ENCODE measurements around the gene ZNF319. TPM values are rescaled to one million over a fixed set of nuclear protein-coding genes. Genes with fewer than 3 reads are reported as not detected.

The ZNF319 gene
- total RNA-seq, 2 experiments from 2014 or later: 5.6 to 7.0 TPM

DNA sequence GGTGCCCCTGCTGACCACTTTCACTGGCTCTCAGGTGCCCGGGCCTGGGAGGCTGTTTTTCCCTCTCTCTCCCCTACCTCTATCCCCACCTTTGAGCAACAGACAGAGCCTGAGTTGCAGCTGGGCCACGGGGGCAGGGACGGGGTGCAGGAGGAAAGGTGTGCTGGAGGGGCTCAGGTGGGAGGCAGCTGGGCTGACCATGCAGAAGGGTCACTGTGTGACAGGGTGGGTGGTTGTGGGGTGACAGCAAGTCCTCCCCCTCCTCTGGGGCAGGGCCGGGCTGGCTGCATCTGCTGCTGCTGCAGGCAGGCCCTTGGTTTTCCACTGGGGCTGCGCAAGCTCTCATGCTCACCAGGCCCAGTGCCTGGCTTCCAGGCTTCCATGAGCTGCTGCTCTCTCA, 6.6 kb downstream of the ZNF319 start:
- ChIA-PET CTCF (interaction anchor here (0.6 to 2.5 kb wide), 4 partner anchors 10 to 342 kb away, joined by 3 to 7 read pairs (median 3); no protein-coding TSS in a partner anchor), POLR2A (interaction anchor here (0.6 kb wide), 1 partner anchor 14 kb away, joined by 3 read pairs; no protein-coding TSS in a partner anchor)
- no peak for DNase-seq
- intact Hi-C loops (cut with micrococcal nuclease): no loop called here
- peaks cover 35% of the 10 kb centered on the region for H3K4me1 Mint-ChIP-seq (ENCODE audit: low read depth)
- ATAC-seq: no peak
- TF ChIP-seq CTCF (IDR thresholded peaks at IDR 0.05): no peak
- H3K27me3 Mint-ChIP-seq: no peaks in the 10 kb centered on the region
- H3K27ac Mint-ChIP-seq: no peak overlapping the region
- peaks cover 8% of the 10 kb centered on the region for H3K36me3 Mint-ChIP-seq (ENCODE audit: low read depth)
- no peak overlapping the region for H3K4me3 Mint-ChIP-seq
- H3K9me3 Mint-ChIP-seq: no peaks in the 10 kb centered on the region

GRCh38 chr16:57993438-57993837, 7.0 kb downstream of the ZNF319 start:
- H3K36me3 Mint-ChIP-seq (ENCODE audit: low read depth): peaks cover 8% of the 10 kb centered on the region
- no peak overlapping the region for H3K27ac Mint-ChIP-seq
- no peaks in the 10 kb centered on the region for H3K27me3 Mint-ChIP-seq
- H3K4me3 Mint-ChIP-seq: no peak overlapping the region
- no peak for TF ChIP-seq CTCF (IDR thresholded peaks at IDR 0.05)
- DNase-seq (no peak), ATAC-seq (no peak)
- intact Hi-C loops (cut with micrococcal nuclease): no loop called here
- no peaks in the 10 kb centered on the region for H3K9me3 Mint-ChIP-seq
- ChIA-PET POLR2A (interaction anchor here (0.6 kb wide), 1 partner anchor 14 kb away, joined by 3 read pairs; no protein-coding TSS in a partner anchor), CTCF (interaction anchor here (0.6 to 2.5 kb wide), 4 partner anchors 11 to 343 kb away, joined by 3 to 7 read pairs (median 3); no protein-coding TSS in a partner anchor)
- peaks cover 30% of the 10 kb centered on the region for H3K4me1 Mint-ChIP-seq (ENCODE audit: low read depth)

DNA sequence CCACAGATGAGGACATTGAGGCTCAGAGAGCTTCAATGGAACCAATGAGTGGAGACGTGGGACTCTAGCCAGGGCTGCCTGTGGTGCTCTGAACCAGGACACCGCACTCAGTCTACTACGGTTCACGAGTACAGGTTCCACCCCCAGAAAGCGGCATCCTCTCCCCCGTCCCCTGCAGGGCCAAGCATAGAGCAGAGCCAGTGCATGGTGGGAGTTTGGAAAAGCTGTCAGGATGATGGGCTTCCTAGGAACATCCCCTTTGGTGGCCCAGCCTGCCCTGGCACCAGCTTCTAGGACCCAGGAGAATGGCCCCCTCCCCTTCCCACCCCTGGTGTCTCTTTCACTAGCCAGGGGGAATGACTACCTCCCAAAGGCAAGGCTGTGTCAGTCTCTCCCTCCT, 8.4 kb downstream of the ZNF319 start:
- ChIA-PET CTCF (interaction anchor here (1.6 kb wide), 1 partner anchor 401 kb away, joined by 3 read pairs; no protein-coding TSS in a partner anchor), POLR2A (interaction anchor here (0.9 kb wide), 1 partner anchor 85 kb away, joined by 3 read pairs; no protein-coding TSS in a partner anchor)
- intact Hi-C loops (cut with micrococcal nuclease): no loop called here
- no peaks in the 10 kb centered on the region for H3K27me3 Mint-ChIP-seq
- H3K4me3 Mint-ChIP-seq: no peak overlapping the region
- TF ChIP-seq CTCF (IDR thresholded peaks at IDR 0.05): no peak
- ATAC-seq: no peak
- peaks cover 19% of the 10 kb centered on the region for H3K4me1 Mint-ChIP-seq (ENCODE audit: low read depth)
- H3K36me3 Mint-ChIP-seq (ENCODE audit: low read depth): peaks cover 2% of the 10 kb centered on the region
- H3K27ac Mint-ChIP-seq: no peak overlapping the region
- DNase-seq: no peak
- H3K9me3 Mint-ChIP-seq: no peaks in the 10 kb centered on the region

- ATAC-seq: no peak
- POLR2A ChIA-PET: interaction anchor here (0.9 kb wide), 1 partner anchor 85 kb away, joined by 3 read pairs; no protein-coding TSS in a partner anchor
- H3K27ac Mint-ChIP-seq: no peak overlapping the region
- peaks cover 2% of the 10 kb centered on the region for H3K36me3 Mint-ChIP-seq (ENCODE audit: low read depth)
- H3K4me1 Mint-ChIP-seq (ENCODE audit: low read depth): peaks cover 18% of the 10 kb centered on the region
- no peak overlapping the region for H3K4me3 Mint-ChIP-seq
- no peaks in the 10 kb centered on the region for H3K27me3 Mint-ChIP-seq
- no peak for TF ChIP-seq CTCF (IDR thresholded peaks at IDR 0.05)
- no peaks in the 10 kb centered on the region for H3K9me3 Mint-ChIP-seq
- DNase-seq: no peak
- intact Hi-C loops (cut with micrococcal nuclease): no loop called here
- CTCF ChIA-PET: interaction anchor here (1.6 kb wide), 1 partner anchor 401 kb away, joined by 3 read pairs; no protein-coding TSS in a partner anchor
Measured at GRCh38 chr16:57991551-57992059, 8.9 kb downstream of the ZNF319 start.

DNA sequence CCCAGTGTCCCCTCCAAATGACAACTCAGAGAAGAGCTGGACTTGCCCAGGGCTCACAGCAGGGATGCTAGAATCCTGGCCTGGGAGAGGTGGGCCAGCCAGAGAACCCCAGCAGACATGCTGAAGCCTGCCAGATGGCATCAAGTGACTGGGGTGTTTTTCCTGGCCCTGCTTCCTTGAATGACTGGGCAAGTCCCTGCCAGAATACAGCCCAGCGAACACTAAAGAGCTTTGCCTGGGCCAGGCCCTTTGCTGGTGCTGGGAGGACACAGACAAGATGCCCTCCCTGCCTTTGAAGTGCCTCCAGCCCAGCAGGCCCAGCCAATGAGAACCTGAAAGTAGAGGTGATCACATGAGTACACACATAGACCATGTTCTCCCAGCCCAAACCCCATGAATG, 11.5 kb downstream of the ZNF319 start:
- no peaks in the 10 kb centered on the region for H3K9me3 Mint-ChIP-seq
- no peak overlapping the region for H3K4me3 Mint-ChIP-seq
- no peak for ATAC-seq
- ChIA-PET POLR2A (interaction anchor here (0.6 to 1.6 kb wide), 3 partner anchors 10 to 94 kb away, joined by 3 to 5 read pairs (median 4); no protein-coding TSS in a partner anchor), CTCF (interaction anchor here (1.1 to 1.6 kb wide), 3 partner anchors 43 to 412 kb away, joined by 3 to 5 read pairs (median 5); no protein-coding TSS in a partner anchor)
- H3K4me1 Mint-ChIP-seq (ENCODE audit: low read depth): peaks cover 5% of the 10 kb centered on the region
- TF ChIP-seq CTCF (IDR thresholded peaks at IDR 0.05): no peak
- no peak overlapping the region for H3K27ac Mint-ChIP-seq
- H3K36me3 Mint-ChIP-seq (ENCODE audit: low read depth): no peaks in the 10 kb centered on the region
- intact Hi-C loops (cut with micrococcal nuclease): no loop called here
- no peak for DNase-seq
- no peaks in the 10 kb centered on the region for H3K27me3 Mint-ChIP-seq
